ENCODE measurements around the gene NFIL3.
"Not testable (repeated sequence)": the region's sequence is repeated elsewhere in the genome, so short reads cannot be mapped to it uniquely, and the experiment has no call there.

NFIL3 gene

DNA sequence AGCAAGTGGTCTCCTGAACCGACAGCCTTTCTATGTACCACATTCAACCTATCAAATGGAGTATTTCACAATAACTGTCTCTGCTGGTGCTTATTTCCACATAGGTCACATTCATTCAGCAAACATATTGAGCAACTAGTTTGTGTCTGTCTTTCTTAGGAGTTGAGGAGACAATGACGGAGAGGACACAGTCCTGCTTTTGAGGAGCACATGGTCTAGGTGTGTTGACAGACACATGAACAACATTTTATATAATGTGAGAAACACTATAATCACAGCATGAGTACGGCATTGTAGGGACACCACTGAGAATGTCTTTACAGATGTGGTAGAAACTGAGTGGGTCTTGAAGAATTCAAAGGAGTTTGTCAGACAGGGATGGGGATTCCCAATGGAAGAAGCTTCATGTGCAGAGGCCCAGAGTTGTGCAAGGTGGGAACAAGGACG, 28.5 kb downstream of the NFIL3 start:
- DNase-seq (ENCODE audit: low spot score): peak; percentile 22

DNA sequence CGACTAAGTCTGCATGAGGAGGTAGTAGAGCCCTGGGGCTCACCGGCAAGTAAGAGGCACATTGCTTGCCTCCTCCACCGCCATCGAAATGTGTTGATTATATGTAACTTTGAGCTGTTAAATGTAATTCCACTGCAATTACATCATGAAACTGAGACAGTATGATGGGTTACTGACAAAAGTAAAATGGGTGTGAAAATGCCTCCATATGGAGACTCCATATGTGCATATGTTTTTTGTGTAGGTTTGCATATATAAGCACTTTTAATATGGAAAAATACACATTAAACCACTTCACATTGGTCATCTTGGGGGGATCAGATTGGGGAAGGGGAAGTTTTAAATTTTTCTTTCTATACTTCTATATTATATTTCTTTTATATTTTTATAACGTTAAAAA, 29.8 kb downstream of the NFIL3 start:
- no peak for DNase-seq (ENCODE audit: low spot score)

DNA sequence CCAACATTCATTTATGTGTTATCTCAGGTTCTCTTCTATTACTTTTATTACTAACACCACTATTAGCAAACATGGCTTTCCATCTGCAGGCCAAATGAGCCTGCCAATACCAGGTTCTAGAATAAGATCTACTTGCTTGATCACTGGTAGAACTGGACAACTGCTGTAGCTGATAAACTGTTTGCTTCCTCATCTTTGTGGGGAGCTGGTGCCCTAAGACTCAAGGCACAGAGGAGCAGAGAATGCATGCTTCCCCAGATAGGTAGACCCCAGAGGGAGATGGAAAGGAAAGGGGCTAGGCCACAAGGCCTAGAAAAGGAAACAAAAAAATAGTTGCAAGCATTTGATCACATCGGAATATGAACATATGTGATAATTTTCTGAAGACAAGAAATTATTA, 31.2 kb downstream of the NFIL3 start:
- no peak for DNase-seq (ENCODE audit: low spot score)

DNA sequence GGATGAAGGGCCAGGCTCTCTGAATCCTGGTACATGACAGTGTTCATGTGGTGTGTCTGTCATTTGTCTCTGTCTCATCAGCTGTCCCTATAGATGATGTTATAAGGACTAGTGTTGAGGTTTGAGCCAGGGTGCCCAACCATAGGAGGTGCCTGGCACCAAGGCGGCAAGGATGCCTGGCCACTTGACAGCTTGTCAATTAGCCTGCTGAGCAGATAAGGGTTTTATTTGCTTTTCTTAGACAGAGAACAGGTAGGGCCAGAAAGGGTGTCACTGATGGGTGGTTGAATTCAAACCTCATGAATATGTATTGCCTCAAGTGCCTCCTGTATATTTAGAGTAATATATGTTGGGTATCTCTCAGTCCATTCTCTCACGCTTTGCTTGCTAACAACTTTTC, 31.8 kb downstream of the NFIL3 start:
- no peak for DNase-seq (ENCODE audit: low spot score)

DNA sequence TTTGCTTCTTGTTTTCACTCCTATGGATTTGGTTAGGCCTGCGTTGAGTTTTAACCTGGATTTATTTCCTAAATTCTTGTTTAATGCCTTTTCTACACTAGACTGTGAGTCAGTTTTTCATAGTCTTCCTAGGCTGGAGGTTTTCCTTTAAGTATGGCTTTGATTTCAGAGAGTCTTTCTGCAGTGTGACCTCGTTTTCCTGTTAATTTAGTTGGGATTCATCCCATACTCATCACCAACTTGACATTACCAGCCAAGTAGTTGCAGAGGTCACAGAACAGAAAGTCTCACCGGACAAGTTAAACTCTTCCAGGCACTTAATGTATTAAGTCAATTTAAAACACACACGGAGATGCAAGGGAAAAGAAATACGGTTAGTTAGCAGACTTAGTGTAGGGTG, 32.2 kb downstream of the NFIL3 start:
- DNase-seq (ENCODE audit: low spot score): no peak

DNA sequence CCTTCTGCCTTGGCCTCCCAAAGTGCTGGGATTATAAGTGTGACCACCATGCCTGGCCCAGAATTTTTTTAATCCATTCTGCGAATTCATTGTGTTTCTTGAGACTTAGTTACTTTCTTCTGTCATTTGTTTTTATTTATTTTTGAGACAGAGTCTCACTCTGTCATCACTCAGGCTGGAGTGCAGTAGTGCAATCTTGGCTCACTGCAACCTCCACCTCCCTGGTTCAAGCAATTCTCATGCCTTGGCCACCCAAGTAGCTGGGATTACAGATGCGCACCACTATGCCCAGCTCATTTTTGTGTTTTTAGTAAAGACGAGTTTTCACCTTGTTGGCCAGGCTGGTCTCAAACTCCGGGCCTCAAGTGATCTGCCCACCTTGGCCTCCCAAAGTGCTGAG, 33.9 kb downstream of the NFIL3 start:
- not testable (repeated sequence) for DNase-seq (ENCODE audit: low spot score)

DNA sequence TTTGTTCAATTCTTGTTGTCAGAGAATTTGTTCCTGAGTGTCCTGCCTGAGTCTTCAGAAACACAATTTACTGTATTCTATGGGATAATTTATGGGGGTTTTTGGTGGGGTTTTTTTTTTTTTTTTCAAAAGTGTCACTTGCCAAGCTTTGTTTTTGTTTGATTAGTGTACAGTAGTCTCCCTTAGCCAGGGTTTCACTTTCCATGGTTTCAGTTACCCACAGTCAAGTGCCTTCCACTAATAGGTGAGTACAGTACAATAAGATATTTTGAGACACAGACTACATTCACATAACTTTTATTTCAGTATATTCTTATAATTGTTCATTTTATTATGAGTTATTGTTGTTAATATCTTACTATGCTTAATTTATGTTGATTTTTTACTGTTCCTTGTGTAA, 36.9 kb downstream of the NFIL3 start:
- DNase-seq (ENCODE audit: low spot score): no peak

DNA sequence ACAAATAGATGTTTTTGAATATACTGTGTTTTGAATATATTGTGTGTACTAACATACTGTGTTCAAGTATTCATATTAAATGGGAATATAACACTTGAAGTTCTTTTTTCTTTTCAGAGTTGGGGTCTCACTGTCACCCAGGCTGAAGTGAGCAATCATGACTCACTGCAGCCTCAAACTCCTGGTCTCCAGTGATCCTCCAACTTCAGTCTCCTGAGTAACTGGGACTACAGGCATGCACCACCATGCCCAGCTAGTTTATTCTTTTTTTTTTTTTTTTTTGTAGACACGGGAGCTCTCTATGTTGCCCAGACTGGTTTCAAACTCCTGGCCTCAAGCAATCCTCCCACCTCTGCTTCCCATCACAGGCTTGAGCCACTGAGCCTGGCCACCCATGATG, 38.7 kb downstream of the NFIL3 start:
- no peak for DNase-seq (ENCODE audit: low spot score)

DNA sequence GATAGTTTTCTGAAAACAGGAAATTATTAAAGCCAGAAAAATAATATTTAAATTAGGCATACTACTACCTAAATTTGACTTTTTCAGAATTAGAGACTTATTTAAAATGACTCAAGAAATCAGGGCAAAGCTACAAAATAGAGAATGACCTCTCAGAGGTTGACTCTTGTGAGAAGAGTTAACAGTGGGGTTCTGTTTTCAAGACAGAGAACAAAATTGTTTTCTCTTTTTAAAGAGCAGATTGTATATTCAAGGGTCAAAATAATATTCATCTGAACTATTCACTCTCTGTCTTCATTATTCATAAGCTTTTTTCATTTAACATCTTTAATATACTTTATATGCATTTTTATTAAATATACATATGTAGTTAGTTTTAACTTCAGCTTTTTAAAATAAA, 40.1 kb downstream of the NFIL3 start:
- no peak for DNase-seq (ENCODE audit: low spot score)

DNA sequence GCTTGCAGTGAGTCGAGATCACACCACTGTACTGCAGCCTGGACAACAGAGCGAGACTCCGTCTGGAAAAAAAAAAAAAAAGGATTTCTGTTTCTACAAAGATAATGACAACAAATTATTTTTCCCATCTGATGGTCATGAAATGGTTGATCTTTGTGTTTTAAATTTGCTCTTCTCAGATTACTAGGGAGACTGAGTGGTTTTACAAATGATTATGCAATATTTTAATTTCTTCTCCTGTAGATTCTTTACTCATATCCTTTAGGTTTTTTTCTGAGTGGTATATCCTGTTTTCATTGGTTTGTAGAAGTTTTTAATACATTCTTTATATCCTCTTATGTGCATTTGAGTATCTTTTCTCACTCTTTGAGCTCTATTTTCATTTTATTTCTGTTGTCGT, 41.3 kb downstream of the NFIL3 start:
- no peak for DNase-seq (ENCODE audit: low spot score)

DNA sequence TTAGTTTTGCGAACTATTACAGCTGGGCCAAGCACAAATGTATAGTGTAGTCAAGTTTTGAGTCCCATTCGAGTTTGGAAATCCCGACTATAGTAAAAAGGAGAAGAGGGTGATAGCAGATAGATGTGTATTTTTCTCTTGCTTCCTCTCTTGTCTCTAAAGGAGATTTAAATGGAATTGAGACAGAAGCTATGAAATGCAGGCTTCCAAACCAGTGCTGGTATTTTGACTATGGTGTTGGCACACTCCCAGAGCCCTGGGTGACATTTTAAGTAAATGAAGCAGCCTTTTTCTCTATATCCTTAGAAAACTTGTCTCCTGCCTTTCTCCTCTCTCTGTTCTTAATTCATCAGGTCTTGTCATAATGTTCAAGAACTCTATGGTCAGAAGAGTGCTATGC, 44.2 kb downstream of the NFIL3 start:
- no peak for DNase-seq (ENCODE audit: low spot score)

DNA sequence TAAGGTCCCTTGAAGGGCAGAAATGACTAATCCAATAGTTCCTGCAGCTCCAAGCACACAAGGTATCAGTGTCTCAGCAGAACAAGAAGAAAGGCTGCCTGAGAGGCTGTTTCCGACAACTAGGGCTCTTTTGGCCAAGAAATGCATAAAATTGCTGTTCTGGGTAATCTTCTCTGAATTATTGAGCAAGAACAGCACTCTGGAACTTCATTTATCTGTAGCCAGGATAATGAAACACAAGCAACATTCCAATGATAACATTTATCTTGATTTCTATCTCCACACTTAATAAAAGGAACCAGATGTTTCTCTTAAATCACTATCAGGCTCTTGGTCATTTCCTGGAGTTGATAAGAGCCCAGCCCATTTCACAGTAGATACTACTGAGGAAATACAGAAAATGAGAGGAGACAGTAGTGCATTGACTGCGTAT, 44.9 kb downstream of the NFIL3 start:
- DNase-seq (ENCODE audit: low spot score): no peak

DNA sequence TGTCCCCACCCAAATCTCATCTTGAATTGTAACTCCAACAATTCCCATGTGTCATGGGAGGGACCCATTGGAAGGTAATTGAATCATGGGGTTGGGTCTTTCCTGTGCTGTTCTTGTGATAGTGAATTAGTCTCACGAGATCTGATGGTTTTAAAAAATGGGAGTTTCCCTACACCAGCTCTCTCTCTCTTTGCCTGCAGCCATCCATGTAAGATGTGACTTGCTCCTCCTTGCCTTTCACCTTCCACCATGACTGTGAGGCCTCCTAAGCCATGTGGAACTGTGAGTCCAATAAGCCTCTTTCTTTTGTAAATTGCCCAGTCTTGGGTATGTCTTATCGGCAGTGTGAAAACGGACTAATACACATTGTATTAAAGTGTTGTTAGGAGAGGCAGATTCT, 45.6 kb downstream of the NFIL3 start:
- DNase-seq (ENCODE audit: low spot score): not testable (repeated sequence)

DNA sequence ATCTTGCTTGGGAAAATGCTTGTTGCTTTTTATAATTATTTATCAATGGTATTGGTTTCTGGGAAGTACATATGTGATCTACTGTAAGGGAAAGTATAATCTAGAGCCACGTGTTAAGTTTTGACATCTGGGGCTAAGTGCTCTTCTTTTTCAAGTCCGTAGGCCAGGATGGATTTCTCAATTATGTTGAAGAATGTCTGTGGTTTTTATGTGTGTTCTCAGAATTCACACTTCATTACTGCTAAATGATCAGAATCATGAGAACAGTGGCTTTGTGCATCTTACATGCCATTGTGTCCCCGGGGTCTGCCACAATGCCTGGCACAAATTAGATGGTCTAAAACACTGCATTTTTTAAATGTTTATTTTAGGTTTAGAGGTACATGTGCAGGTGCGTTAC, 47.4 kb downstream of the NFIL3 start:
- peak; percentile 22 for DNase-seq (ENCODE audit: low spot score)

DNA sequence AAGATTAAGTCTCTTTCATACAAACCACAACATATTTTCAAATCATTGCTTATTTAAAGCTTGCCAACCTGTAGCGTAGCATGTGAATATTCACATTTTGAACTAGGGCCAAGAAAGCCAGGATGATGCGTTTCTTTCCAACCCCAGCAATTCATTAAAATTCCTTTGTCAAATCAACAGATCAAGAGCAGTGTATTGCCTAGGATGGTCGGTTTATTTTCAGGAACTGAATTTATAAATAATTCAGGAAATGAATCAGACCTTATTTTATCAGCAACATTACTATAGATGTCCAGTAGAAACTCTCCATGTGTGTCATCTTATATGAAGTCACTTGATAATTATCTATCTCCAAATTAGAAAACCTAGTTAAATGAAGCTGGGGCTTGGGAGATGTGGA, 48.7 kb downstream of the NFIL3 start:
- no peak for DNase-seq (ENCODE audit: low spot score)

DNA sequence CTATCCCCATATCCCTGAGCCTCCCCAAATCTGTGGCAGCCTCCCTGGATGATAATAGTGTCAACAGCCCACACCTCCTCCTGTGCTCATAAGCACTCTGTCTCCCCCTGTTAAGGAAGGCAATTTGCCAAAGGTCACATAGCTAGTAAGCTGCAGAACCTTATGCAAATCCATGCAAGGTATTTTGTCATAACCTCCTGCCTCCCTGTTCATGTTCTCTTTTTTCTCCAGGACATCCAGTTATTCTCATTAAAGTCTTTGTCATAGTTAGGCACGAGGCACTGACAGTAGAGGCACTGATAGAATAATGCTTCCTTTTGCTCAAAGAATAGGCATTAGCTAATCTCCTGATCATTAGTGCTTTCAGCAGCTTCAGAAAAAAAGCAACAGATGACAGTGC, 51.7 kb downstream of the NFIL3 start:
- no peak for DNase-seq (ENCODE audit: low spot score)

DNA sequence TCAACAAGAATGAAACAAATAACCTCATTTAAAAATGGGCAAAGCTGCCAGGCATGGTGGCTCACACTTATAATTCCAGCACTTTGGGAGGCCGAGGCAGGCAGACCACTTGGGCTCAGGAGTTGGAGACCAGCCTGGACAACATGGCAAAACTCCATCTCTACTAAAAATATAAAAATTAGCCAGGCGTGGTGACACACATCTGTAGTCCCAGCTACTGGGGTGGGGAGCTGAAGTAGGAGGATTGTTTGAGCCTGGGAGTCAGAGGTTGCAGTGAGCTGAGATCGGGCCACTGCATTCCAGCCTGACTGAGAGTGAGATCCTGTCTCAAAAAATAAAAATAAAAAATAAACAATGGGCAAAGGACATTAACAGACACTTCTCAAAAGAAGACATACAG, 53.6 kb downstream of the NFIL3 start:
- DNase-seq (ENCODE audit: low spot score): not testable (repeated sequence)

DNA sequence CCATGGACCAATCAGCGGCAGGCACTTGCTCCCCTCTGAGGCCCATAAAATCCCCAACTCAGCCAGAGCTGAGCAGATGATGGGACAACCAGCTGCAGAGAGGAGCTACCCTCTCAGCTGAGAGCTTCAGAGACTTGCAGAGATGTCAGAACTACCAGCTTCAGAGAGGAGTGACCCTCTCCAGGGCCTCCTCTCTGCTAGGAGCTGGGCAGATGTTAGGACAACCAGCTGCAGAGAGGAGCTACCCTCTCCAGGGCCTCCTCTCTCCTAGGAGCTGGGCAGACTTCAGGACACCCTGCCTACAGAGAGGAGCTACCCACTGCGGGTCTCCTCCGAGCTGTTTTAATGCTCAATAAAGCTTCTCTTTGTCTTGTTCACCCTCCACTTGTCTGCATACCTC, 58.9 kb downstream of the NFIL3 start:
- no peak for DNase-seq (ENCODE audit: low spot score)

DNA sequence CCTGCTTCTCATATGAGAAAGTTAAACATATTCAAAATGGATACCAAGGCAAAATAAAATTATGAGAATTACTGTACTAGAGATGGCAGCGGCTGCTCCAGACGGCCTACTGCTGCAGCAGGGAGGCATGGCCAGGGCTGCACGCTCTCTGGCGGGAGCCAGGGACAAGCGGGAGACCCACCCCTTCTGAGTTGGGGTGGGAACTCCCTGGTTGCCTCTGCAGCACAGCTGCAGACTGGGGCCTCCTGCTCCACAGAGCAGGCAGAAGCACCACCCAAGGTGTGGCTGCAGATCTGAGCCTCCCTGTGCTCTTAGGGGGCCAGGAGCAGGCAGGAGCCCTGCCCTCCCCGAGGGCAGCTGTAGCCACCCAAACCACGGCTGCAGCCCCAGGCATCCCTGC, 59.6 kb downstream of the NFIL3 start:
- DNase-seq (ENCODE audit: low spot score): no peak

DNA sequence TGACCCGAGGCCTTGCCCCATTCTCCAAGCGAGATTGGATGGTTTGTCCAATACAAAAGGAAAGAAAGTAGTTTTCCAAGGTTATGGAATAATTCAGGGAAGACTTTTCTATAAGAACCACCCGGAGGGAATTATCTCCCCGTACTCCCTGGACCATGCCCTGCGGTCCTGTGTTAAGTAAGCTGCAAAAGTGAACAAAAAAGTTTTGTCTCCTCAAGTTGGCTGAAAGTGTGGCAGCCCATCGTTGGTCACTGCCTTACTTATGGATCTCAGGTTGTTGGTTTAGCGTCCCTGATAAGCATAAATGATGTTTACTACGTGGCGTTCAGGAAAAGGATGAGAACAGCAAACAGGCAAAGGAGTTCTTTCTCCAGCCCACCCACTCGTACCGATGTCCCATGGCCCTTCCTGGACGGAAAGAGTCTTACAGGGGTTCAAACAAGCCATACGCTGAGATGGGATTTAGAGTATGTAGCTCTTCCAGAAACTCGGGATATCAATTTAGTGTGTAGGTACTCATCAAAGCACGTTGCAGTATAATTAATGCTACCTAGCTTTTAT, 61.5 kb downstream of the NFIL3 start:
- DNase-seq (ENCODE audit: low spot score): no peak

DNA sequence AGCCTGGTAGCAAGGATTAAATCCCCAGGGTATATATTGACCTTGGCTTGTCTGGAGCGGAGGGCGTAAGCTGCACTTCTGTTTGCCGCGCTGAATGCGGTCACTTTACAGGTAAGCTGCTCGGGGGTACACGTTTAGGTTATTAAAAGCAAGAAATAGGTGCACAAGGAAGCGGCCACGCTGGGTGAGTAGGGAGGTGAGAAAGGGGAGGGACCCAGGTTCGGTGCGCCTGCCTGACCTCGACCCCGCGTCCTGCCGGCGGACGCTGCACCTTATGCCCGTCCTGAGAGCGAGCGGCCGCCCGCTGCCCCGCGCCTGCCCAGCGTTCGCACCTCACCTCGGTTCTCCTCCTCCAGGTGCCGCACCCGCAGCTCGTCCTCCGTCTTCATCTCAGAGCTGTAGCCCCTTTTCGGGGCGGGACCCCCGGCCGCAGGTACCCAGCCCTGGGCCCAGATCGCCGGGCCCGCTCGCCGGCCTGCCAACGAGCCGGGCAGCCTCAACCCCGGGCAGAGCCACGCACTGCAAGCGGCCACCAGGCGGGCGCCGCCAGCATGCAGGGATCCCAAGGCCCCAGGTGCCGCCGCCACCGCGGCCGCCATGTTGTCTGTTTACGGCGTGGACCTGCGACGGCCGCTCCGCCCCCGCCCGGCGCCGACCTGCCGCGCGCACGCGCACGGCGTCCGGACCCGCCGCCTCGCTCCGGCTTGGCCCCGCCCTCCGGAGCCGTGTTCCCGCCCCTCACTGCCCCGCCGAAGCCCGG, 62.2 kb downstream of the NFIL3 start, which contains the start of gene AUH:
Gene AUH, minus strand, starts transcription at position 628 of the 760 bp plus-strand sequence. Its CDS starts 29 bp downstream, at position 599.
- peak; percentile 83 for DNase-seq (ENCODE audit: low spot score)

DNA sequence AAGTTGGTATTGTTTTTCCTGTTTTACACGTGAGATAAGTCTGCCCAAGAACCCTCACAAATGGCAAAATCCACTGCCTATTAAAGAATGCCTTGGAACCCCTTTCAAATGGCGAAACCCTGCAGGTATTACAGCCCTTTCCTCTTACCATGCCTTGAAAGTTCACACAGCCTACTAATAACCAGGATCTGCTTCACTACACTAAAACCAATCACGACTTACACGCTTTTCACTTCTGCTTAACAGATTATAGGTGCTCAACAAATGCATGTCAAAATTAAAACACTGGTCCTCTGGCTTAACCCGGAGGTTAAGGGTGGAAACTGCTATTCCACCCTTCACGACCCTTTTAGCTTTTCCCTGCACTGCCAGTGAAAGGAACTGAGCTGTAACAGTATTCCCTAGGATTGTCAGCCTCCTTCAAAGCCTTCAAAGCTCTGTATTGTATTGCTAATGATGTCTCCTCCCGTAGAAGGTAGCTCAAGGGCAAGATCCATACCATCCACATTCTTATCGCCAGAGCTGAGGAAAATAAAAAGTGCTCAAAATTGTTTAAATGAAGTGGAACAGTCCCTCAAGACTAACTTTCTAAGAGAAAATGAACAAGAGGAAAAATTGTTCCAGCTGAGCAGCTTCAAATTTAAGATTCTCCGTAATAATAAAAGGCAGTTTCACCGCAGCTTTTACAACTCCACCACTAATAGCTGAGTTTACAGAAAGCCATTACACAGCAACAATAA, 62.9 kb downstream of the NFIL3 start:
- no peak for DNase-seq (ENCODE audit: low spot score)

Measured in activated CD4-positive, alpha-beta T cell treated with anti-CD3 and anti-CD28 coated beads, Interleukin-2, Interleukin-4, amounts not matched to agents 100 ng/mL and 50 ng/mL, durations not matched to agents 16 hours and 8 hours (primary cell).